CD14-positive monocyte (primary cell): ENCODE results near the gene ARHGAP33. TPM values are rescaled to one million over a fixed set of nuclear protein-coding genes. Genes with fewer than 3 reads are reported as not detected.

Experiments
- DNase-seq, 3 donors: peaks; one replicate each; pipeline ENCODE4 v3.0.0-alpha.2; 2011 to 2022
- H2AFZ ChIP-seq: 2 replicates; pipeline ENCODE4 v1.6.0; 2012; ENCODE audit warnings: mild to moderate bottlenecking, low read depth, low read length, inconsistent platforms; ENCODE audit not compliant: insufficient read depth, poor library complexity, severe bottlenecking
- H3K27ac ChIP-seq, 2 donors: 1 replicate in 1 of 2; 2 replicates in 1 of 2; pipeline ENCODE4 v1.5.1; 2012 to 2013; ENCODE audit warnings: low read length in 2 of 2, control low read depth in 1 of 2, inconsistent platforms in 1 of 2, low read depth in 1 of 2, mild to moderate bottlenecking in 1 of 2
- H3K27me3 ChIP-seq, 2 donors: one replicate each; pipeline versions ENCODE4 v1.6.0 to v1.6.1; 2011 to 2013; ENCODE audit warnings: low read length in 2 of 2; ENCODE audit not compliant: control insufficient read depth in 2 of 2, insufficient read depth in 2 of 2
- H3K36me3 ChIP-seq, 2 donors: replicated peaks in 1 of 2; 1 replicate in 1 of 2; 2 replicates in 1 of 2; pipeline versions ENCODE4 v1.5.1 to v1.6.1; 2012 to 2013; ENCODE audit warnings: low read length in 2 of 2, control low read depth in 1 of 2, inconsistent platforms in 1 of 2, mild to moderate bottlenecking in 1 of 2; ENCODE audit not compliant: insufficient read depth in 2 of 2, control insufficient read depth in 1 of 2
- H3K4me1 ChIP-seq, 2 donors: 1 replicate in 1 of 2; 2 replicates in 1 of 2; pipeline versions ENCODE4 v1.5.1 to v1.6.1; 2012 to 2013; ENCODE audit warnings: low read length in 2 of 2, control low read depth in 1 of 2, inconsistent platforms in 1 of 2, mild to moderate bottlenecking in 1 of 2, moderate library complexity in 1 of 2; ENCODE audit not compliant: insufficient read depth in 2 of 2, control insufficient read depth in 1 of 2
- H3K4me2 ChIP-seq: replicated peaks from 2 replicates; pipeline ENCODE3; 2012; ENCODE audit warnings: low read length, moderate library complexity, mild to moderate bottlenecking; ENCODE audit not compliant: poor library complexity, severe bottlenecking; ENCODE audit errors: extremely low read depth
- H3K4me3 ChIP-seq, 3 experiments: fragments of 200-600 bp in 1 of 3; sonication (generic) in 1 of 3; replicated peaks in 1 of 3; 1 replicate in 2 of 3; 2 replicates in 1 of 3; pipeline ENCODE4 v1.5.1; 2011 to 2013; ENCODE audit warnings: low read length in 3 of 3, mild to moderate bottlenecking in 3 of 3, control low read depth in 2 of 3, low read depth in 2 of 3, inconsistent platforms in 1 of 3, moderate library complexity in 1 of 3
- H3K79me2 ChIP-seq: 2 replicates; pipeline ENCODE4 v1.6.0; 2012; ENCODE audit warnings: mild to moderate bottlenecking, control low read depth, inconsistent platforms, low read length, moderate library complexity; ENCODE audit not compliant: insufficient read depth
- H3K9ac ChIP-seq: 2 replicates; pipeline ENCODE4 v1.6.0; 2017; ENCODE audit warnings: low read length, mild to moderate bottlenecking; ENCODE audit not compliant: insufficient read depth, poor library complexity, severe bottlenecking
- H3K9me3 ChIP-seq, 2 donors: replicated peaks in 1 of 2; 1 replicate in 1 of 2; 2 replicates in 1 of 2; pipeline versions ENCODE4 v1.5.1 to v1.6.1; 2012 to 2013; ENCODE audit warnings: low read length in 2 of 2, control low read depth in 1 of 2; ENCODE audit not compliant: control insufficient read depth in 1 of 2, insufficient read depth in 1 of 2
- H4K20me1 ChIP-seq: 2 replicates; pipeline ENCODE4 v1.6.0; 2012; ENCODE audit warnings: mild to moderate bottlenecking, low read length, control low read depth, moderate library complexity; ENCODE audit not compliant: insufficient read depth
- H3K27ac Mint-ChIP-seq, 7 donors: one replicate each; pipeline ENCODE4 v1.8.0; 2020; ENCODE audit warnings: mild to moderate bottlenecking in 7 of 7, mixed read lengths in 7 of 7, moderate library complexity in 6 of 7, inconsistent platforms in 2 of 7
- H3K27me3 Mint-ChIP-seq, 3 donors: one replicate each; pipeline ENCODE4 v1.8.0; 2021 to 2022; ENCODE audit warnings: low read depth in 3 of 3, mild to moderate bottlenecking in 3 of 3, mixed read lengths in 3 of 3, moderate library complexity in 3 of 3, inconsistent platforms in 1 of 3
- H3K36me3 Mint-ChIP-seq, 2 donors: one replicate each; pipeline ENCODE4 v1.8.0; 2020; ENCODE audit warnings: mixed read lengths in 2 of 2, inconsistent platforms in 1 of 2, mild to moderate bottlenecking in 1 of 2
- H3K4me1 Mint-ChIP-seq: one replicate; pipeline ENCODE4 v1.8.0; 2020; ENCODE audit warnings: mild to moderate bottlenecking, mixed read lengths
- H3K4me3 Mint-ChIP-seq, 2 donors: one replicate each; pipeline ENCODE4 v1.8.0; 2020; ENCODE audit warnings: mild to moderate bottlenecking in 2 of 2, mixed read lengths in 2 of 2, moderate library complexity in 1 of 2
- H3K9me3 Mint-ChIP-seq, 7 donors: one replicate each; pipeline ENCODE4 v1.8.0; 2020 to 2022; ENCODE audit warnings: mixed read lengths in 7 of 7, mild to moderate bottlenecking in 6 of 7, moderate library complexity in 6 of 7, inconsistent platforms in 2 of 7
- WGBS: methylation state at CpG from one replicate; pipeline ENCODE4 v1.1.5; 2013; ENCODE audit warnings: missing lambda C conversion rate; ENCODE audit not compliant: insufficient coverage; 5-methylcytosine and 5-hydroxymethylcytosine counted together
- intact Hi-C, 2 donors: fragments of 100-400 bp; cut with micrococcal nuclease; formaldehyde crosslinking; loops; one replicate each; pipeline versions ENCODE4 v1.15.0 to v1.15.1; 2023
- polyA plus RNA-seq, 3 donors: library from polyadenylated mRNA; depleted of rRNA in 1 of 3; unstranded in 2 of 3; stranded (reverse) in 1 of 3; fragments of 300-500 nt in 2 of 3; fragments of >200 nt in 1 of 3; fragmentation: Illumina TruSeq in 2 of 3; gene quantifications; 1 replicate in 2 of 3; 2 replicates in 1 of 3; pipeline ENCODE4 v1.2.3, GENCODE V29; 2012 to 2021
- TF ChIP-seq, protein P1 (sequence below): fragments of 200-600 bp; IDR thresholded peaks from one replicate; pipeline ENCODE4 v1.8.0; 2022; ENCODE audit warnings: antibody characterized with exemption, mild to moderate bottlenecking

The ARHGAP33 gene
- polyA plus RNA-seq, 3 donors = 8.6 TPM; not detected in 2

DNA sequence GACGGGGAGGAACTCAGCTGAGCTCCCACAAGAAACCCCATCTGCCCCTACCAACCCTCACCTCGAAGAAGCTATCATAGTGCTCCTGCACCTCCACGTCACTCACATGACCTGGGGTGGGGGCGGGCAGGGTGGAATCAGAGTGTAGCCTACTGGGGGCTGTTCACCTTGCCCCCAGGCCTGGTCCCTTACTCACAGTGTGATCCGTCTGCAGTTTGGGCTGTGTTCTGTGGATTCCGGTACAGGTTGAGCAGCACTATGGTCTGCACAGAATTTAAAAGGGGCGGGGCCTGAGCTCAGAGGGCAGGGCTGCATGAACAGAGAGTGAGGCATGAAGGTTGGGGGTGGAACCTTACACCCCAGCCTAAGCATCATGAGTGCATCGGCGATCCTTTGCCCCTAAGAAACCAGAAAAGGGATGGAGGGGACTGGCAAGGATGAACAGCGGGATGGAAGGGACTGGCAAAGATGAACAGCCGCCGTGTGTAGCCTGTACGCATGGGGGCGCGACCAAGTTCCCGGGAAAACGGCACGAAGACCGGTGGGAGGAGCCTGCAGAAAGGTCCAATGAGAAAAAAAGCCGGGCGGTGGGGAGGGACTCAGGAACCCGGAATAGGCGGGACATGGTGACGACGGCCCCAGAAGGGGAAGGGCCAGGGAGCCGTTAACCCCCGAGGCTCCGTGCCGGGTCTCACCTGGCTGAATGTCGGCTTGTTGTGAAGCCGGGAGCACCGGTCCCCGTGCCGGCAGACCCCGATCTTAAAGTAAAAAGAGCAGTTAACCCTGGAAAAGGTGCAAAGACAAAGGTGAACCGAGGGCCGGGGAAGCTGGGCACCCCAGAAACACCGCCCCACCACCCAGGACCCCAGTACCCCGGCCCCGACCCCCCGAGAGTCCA is 30.7 kb upstream of the ARHGAP33 start:
- Mint-ChIP-seq H3K27ac (peak overlapping the region; percentile 100), H3K36me3 (peaks cover 9 to 14% of the 10 kb centered on the region in 2 donors), H3K4me3 (peak overlapping the region; percentile 95 to 99), H3K9me3 (no peaks in the 10 kb centered on the region), H3K27me3 (no peaks in the 10 kb centered on the region), H3K4me1 (peaks cover 55% of the 10 kb centered on the region)
- no peaks in the 10 kb centered on the region for H3K9me3 ChIP-seq
- TF ChIP-seq, protein P1, sequence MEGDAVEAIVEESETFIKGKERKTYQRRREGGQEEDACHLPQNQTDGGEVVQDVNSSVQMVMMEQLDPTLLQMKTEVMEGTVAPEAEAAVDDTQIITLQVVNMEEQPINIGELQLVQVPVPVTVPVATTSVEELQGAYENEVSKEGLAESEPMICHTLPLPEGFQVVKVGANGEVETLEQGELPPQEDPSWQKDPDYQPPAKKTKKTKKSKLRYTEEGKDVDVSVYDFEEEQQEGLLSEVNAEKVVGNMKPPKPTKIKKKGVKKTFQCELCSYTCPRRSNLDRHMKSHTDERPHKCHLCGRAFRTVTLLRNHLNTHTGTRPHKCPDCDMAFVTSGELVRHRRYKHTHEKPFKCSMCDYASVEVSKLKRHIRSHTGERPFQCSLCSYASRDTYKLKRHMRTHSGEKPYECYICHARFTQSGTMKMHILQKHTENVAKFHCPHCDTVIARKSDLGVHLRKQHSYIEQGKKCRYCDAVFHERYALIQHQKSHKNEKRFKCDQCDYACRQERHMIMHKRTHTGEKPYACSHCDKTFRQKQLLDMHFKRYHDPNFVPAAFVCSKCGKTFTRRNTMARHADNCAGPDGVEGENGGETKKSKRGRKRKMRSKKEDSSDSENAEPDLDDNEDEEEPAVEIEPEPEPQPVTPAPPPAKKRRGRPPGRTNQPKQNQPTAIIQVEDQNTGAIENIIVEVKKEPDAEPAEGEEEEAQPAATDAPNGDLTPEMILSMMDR = peak; percentile 17
- H4K20me1 ChIP-seq = peaks cover 6% of the 10 kb centered on the region
- H3K4me1 ChIP-seq = peaks cover 64 to 82% of the 10 kb centered on the region in 2 donors
- H3K79me2 ChIP-seq = peaks cover 59% of the 10 kb centered on the region
- WGBS = 11% methylated on average over 34 of the region's 41 CpGs
- peak overlapping the region; percentile 97 for H3K9ac ChIP-seq
- peak overlapping the region; percentile 83 for H2AFZ ChIP-seq
- peak overlapping the region; percentile 97 to 98 for H3K27ac ChIP-seq
- peak overlapping the region; percentile 96 for H3K4me2 ChIP-seq
- H3K27me3 ChIP-seq = no peaks in the 10 kb centered on the region
- peak overlapping the region; percentile 77 to 93 (median 92) for H3K4me3 ChIP-seq
- peak; percentile 94 to 95 (median 94) for DNase-seq
- intact Hi-C loops = loop anchor here (2.0 to 10.0 kb wide), 10 partner anchors 33 to 1590 kb away; partner anchors contain the start of genes ARHGAP33 (in 1 of the 2), CAPNS1 (in 1 of the 2), COX6B1 (in 1 of the 2) and ETV2 (in 1 of the 2)
- H3K36me3 ChIP-seq = no peaks in the 10 kb centered on the region

DNA sequence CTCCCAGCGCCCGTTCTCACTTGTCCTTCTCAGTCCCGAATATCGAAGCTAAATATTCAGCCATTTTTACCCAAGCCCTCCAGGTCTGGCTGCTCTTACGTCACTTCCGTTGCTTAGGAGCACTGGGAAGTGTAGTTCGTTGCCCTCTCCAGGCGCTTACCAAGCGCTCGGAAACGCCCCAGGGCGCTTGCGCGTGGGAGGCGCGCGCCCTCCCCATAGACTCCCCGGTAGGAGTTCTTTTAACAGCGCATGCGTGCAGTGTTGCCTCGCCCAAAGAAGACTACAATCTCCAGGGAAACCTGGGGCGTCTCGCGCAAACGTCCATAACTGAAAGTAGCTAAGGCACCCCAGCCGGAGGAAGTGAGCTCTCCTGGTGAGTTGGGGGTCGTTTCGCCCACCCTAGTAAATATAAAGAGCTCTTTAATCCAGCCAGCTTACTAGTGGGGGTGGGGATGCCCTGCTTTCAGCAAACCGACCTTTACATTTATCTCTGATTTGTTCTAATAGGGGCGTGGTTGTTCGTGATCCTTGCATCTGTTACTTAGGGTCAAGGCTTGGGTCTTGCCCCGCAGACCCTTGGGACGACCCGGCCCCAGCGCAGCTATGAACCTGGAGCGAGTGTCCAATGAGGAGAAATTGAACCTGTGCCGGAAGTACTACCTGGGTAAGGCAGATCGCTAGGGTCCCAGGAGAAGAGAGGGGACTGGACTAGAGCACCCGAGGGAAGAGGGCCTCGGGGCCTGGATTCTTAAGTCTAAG is 29.9 kb upstream of the ARHGAP33 start, which contains the start of the genes PSENEN and U2AF1L4:
Gene PSENEN, plus strand, starts transcription at position 324 of the 759 bp plus-strand sequence. Its CDS starts 280 bp downstream, at position 604.
Gene U2AF1L4, minus strand, starts transcription at position 91 of the 759 bp plus-strand sequence. Its CDS starts 27 bp downstream, at position 64.
- Histone ChIP-seq H3K9ac (peak within 1 kb of the TSS; percentile 97), H3K4me1 (peaks cover 58 to 78% of the 10 kb centered on the region in 2 donors), H4K20me1 (no peaks in the 10 kb centered on the region), H3K27me3 (no peaks in the 10 kb centered on the region), H3K27ac (peak within 1 kb of the TSS; percentile 97 to 98), H3K79me2 (peaks cover 56% of the 10 kb centered on the region), H3K9me3 (no peaks in the 10 kb centered on the region), H3K4me2 (peak within 1 kb of the TSS; percentile 96), H3K4me3 (peak within 1 kb of the TSS; percentile 77 to 93 (median 92)), H3K36me3 (no peaks in the 10 kb centered on the region), H2AFZ (peak within 1 kb of the TSS; percentile 83)
- Mint-ChIP-seq H3K4me3 (peak within 1 kb of the TSS; percentile 95 to 99), H3K36me3 (peaks cover 9 to 14% of the 10 kb centered on the region in 2 donors), H3K4me1 (peaks cover 56% of the 10 kb centered on the region), H3K9me3 (no peaks in the 10 kb centered on the region), H3K27ac (peak within 1 kb of the TSS; percentile 100), H3K27me3 (peaks cover 0 to 3% (median 0%) of the 10 kb centered on the region in 3 donors)
- TF ChIP-seq, protein P1 = no peak
- intact Hi-C loops = loop anchor here (2.0 to 10.0 kb wide), 9 partner anchors 101 to 1589 kb away; partner anchors contain the start of genes CAPNS1 (in 1 of the 2), COX6B1 (in 1 of the 2), ETV2 (in 1 of the 2) and HCST (in 1 of the 2)
- DNase-seq = peak; percentile 99 to 100 (median 100)
- 1% methylated on average over 33 of the region's 40 CpGs for WGBS
